Measurements from ENCODE around the gene MIER3. TPM values are rescaled to one million over a fixed set of nuclear protein-coding genes. Genes with fewer than 3 reads are reported as not detected.

MIER3 gene
- total and polyA plus RNA-seq, 2 of the 13 experiments (the other 11 are each of a cell fraction or from before 2014, with no cell fraction given) = 14.6 to 38.8 TPM

DNA sequence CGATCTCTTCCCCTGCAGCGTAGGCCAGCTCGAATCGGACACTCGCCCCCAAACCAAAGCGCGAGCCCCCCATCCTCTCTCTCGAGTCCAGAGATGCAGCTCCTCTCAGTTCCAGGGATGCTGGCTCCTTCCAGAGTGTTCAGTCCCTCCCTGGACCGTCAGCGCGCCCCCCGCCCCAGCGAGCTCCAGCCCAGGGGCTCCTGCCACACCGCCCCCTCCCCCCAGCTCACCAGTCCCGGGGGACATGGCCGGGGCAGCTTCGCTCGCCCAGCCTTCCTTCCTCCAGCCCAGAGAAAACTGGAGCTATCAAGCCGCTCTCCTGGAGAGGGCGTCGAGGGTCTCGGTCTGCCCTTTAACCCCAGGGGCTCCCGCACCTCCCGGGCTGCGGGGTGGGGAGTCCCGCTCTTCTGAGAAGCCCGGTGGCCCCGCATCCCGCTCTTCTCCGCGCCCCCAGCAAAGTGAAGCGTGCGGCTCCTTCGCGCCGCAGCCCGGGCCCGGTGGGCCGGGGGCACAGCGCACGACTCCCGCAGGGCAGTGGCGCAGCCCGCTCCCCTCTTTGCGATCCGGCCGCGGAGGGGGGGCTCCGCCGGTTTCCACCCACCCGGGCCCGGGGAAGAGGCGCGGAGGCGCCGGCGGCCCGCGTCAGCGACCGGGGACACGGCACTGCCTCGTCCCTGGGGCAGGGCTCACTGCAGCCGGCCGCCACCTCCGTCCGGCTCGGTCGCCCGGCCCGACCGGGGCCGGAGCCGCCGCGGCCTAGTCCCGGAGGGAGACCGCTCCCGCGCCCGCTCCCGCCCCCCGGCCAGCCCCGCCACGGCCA, 587 bp downstream of the MIER3 start (continued):
- no peak for TF ChIP-seq MYC (CRISPR knock-in tag; IDR thresholded peaks at IDR 0.05; ENCODE audit: borderline replicate concordance)
- no peak for TF ChIP-seq RELA (CRISPR knock-in tag; IDR thresholded peaks at IDR 0.05)
- no peak for TF ChIP-seq MLLT10 (CRISPR knock-in tag; IDR thresholded peaks at IDR 0.05)
- TF ChIP-seq ZNF564 (CRISPR knock-in tag; IDR thresholded peaks at IDR 0.05) = no peak
- TF ChIP-seq UBTF (CRISPR knock-in tag; IDR thresholded peaks at IDR 0.05) = peak; percentile 57; the same call in 1 of the 2 replicates
- TF ChIP-seq, protein P1, sequence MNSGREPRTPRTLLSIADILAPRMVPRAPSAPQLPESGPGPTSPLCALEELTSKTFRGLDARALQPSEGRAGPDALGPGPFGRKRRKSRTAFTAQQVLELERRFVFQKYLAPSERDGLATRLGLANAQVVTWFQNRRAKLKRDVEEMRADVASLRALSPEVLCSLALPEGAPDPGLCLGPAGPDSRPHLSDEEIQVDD (CRISPR knock-in tag; IDR thresholded peaks at IDR 0.05; ENCODE audit: borderline replicate concordance) = no peak
- TF ChIP-seq RAD21 (CRISPR knock-in tag; IDR thresholded peaks at IDR 0.05) = 0 out of 2 replicates have a peak, but pooled peaks have one; percentile 9
- TF ChIP-seq JUND (CRISPR knock-in tag; IDR thresholded peaks at IDR 0.05) = no peak
- no peak for TF ChIP-seq MBD4 (IDR thresholded peaks at IDR 0.05; ENCODE audit: borderline replicate concordance, low read length)
- peak; percentile 12; the same call in 1 of the 2 replicates for TF ChIP-seq ZNF281 (CRISPR knock-in tag; IDR thresholded peaks at IDR 0.05; ENCODE audit: borderline replicate concordance)
- no peak for TF ChIP-seq SYNCRIP (IDR thresholded peaks at IDR 0.05; ENCODE audit: insufficient read depth, low read depth, low read length)
- TF ChIP-seq TIGD3 (CRISPR knock-in tag; IDR thresholded peaks at IDR 0.05; ENCODE audit: borderline replicate concordance) = no peak
- TF ChIP-seq ZNF557 (CRISPR knock-in tag; IDR thresholded peaks at IDR 0.05) = no peak
- TF ChIP-seq ZNF30 (CRISPR knock-in tag; IDR thresholded peaks at IDR 0.05) = no peak
- no peak for TF ChIP-seq ZNF580 (CRISPR knock-in tag; IDR thresholded peaks at IDR 0.05; ENCODE audit: borderline replicate concordance, low read depth)
- no peak for TF ChIP-seq ZNF703 (CRISPR knock-in tag; IDR thresholded peaks at IDR 0.05; ENCODE audit: borderline replicate concordance)
- TF ChIP-seq ZBTB21 (CRISPR knock-in tag; IDR thresholded peaks at IDR 0.05) = no peak
- no peak for TF ChIP-seq RFXANK (CRISPR knock-in tag; IDR thresholded peaks at IDR 0.05)
- TF ChIP-seq NFKBIZ (CRISPR knock-in tag; IDR thresholded peaks at IDR 0.05) = no peak
- TF ChIP-seq ZXDC (CRISPR knock-in tag; IDR thresholded peaks at IDR 0.05) = no peak
